ENCODE results near the gene TGFBR3. TPM values are rescaled to one million over a fixed set of nuclear protein-coding genes. Genes with fewer than 3 reads are reported as not detected.
"Not testable (repeated sequence)": the region's sequence is repeated elsewhere in the genome, so short reads cannot be mapped to it uniquely, and the experiment has no call there.

The TGFBR3 gene
- total and polyA plus RNA-seq, 8 donors, result 6.0 to 34.8 (median 21.4) TPM

GRCh38 chr1:91674107-91674506, 211.8 kb downstream of the TGFBR3 start:
- H3K9me3 ChIP-seq, result no peaks in the 10 kb centered on the region
- intact Hi-C loops (cut with DNase I), result no loop called here
- TF ChIP-seq CTCF (IDR thresholded peaks at IDR 0.05), result no peak
- no peak overlapping the region for H3K27ac ChIP-seq
- no peak for ATAC-seq
- H3K4me3 ChIP-seq, result no peak overlapping the region
- no peaks in the 10 kb centered on the region for H3K36me3 ChIP-seq
- no peaks in the 10 kb centered on the region for H3K27me3 ChIP-seq
- no peaks in the 10 kb centered on the region for H3K4me1 ChIP-seq
- WGBS, 2 donors, result 79 to 82% methylated on average over 2 of the region's 2 CpGs
- no peak for DNase-seq
- FAIRE-seq, result no peak

GRCh38 chr1:91673613-91674012, 212.3 kb downstream of the TGFBR3 start:
- DNase-seq, result no peak
- Histone ChIP-seq H3K4me3 (no peak overlapping the region), H3K9me3 (no peaks in the 10 kb centered on the region), H3K36me3 (no peaks in the 10 kb centered on the region), H3K27ac (no peak overlapping the region), H3K4me1 (no peaks in the 10 kb centered on the region), H3K27me3 (no peaks in the 10 kb centered on the region)
- intact Hi-C loops (cut with DNase I), result no loop called here
- TF ChIP-seq CTCF (IDR thresholded peaks at IDR 0.05), result no peak
- 57 to 94% methylated on average over 3 of the region's 3 CpGs for whole genome bisulfite sequencing, 2 donors
- no peak for ATAC-seq
- no peak for FAIRE-seq

- DNase-seq (no peak), ATAC-seq (no peak), FAIRE-seq (no peak)
- H3K27ac ChIP-seq, result no peak overlapping the region
- 77 to 97% methylated on average over 4 of the region's 4 CpGs for WGBS, 2 donors
- no peaks in the 10 kb centered on the region for H3K27me3 ChIP-seq
- no peak overlapping the region for H3K4me3 ChIP-seq
- H3K36me3 ChIP-seq, result no peaks in the 10 kb centered on the region
- intact Hi-C loops (cut with DNase I), result no loop called here
- TF ChIP-seq CTCF (IDR thresholded peaks at IDR 0.05), result no peak
- no peaks in the 10 kb centered on the region for H3K9me3 ChIP-seq
- no peaks in the 10 kb centered on the region for H3K4me1 ChIP-seq
These were observed 213.3 kb downstream of the TGFBR3 start for GRCh38 chr1:91672601-91673161.

- FAIRE-seq (no peak), ATAC-seq (no peak), DNase-seq (no peak)
- intact Hi-C loops (cut with DNase I), result no loop called here
- Histone ChIP-seq H3K9me3 (no peaks in the 10 kb centered on the region), H3K4me1 (no peaks in the 10 kb centered on the region), H3K36me3 (no peaks in the 10 kb centered on the region), H3K27ac (no peak overlapping the region), H3K4me3 (no peak overlapping the region), H3K27me3 (no peaks in the 10 kb centered on the region)
- TF ChIP-seq CTCF (IDR thresholded peaks at IDR 0.05), result no peak
- WGBS, 2 donors, result 85 to 91% methylated on average over 4 of the region's 4 CpGs
These were observed 215.2 kb downstream of the TGFBR3 start for GRCh38 chr1:91670781-91671180.

- no peaks in the 10 kb centered on the region for H3K27me3 ChIP-seq
These were observed 216.2 kb downstream of the TGFBR3 start for GRCh38 chr1:91669584-91670350.

GRCh38 chr1:91666651-91667050, 219.3 kb downstream of the TGFBR3 start:
- DNase-seq; H3K27ac ChIP-seq; H3K4me1 ChIP-seq; H3K27me3 ChIP-seq; H3K36me3 ChIP-seq; H3K9me3 ChIP-seq; ATAC-seq; FAIRE-seq; H3K4me3 ChIP-seq; intact Hi-C loops (cut with DNase I): not testable (repeated sequence)
- 38 to 46% methylated on average over 5 of the region's 5 CpGs for WGBS, 2 donors

More at GRCh38 chr1:91669584-91670350, 216.2 kb downstream of the TGFBR3 start:
- Histone ChIP-seq H3K27ac (no peak overlapping the region), H3K4me3 (no peak overlapping the region), H3K4me1 (no peaks in the 10 kb centered on the region), H3K36me3 (no peaks in the 10 kb centered on the region), H3K9me3 (no peaks in the 10 kb centered on the region)
- intact Hi-C loops (cut with DNase I), result no loop called here
- no peak for FAIRE-seq
- DNase-seq, result no peak
- 92 to 97% methylated on average over 25 of the region's 25 CpGs for WGBS, 2 donors
- TF ChIP-seq CTCF (IDR thresholded peaks at IDR 0.05), result no peak
- no peak for ATAC-seq

All from pancreas (tissue), 10 donors.